Femur (tissue), 1 donor: ENCODE measurements around the gene STK25.
"Not testable (repeated sequence)": the region's sequence is repeated elsewhere in the genome, so short reads cannot be mapped to it uniquely, and the experiment has no call there.

Experiments used
- DNase-seq: peaks from one replicate; pipeline ENCODE4 v3.0.0-alpha.2; 2017

STK25 gene

DNA sequence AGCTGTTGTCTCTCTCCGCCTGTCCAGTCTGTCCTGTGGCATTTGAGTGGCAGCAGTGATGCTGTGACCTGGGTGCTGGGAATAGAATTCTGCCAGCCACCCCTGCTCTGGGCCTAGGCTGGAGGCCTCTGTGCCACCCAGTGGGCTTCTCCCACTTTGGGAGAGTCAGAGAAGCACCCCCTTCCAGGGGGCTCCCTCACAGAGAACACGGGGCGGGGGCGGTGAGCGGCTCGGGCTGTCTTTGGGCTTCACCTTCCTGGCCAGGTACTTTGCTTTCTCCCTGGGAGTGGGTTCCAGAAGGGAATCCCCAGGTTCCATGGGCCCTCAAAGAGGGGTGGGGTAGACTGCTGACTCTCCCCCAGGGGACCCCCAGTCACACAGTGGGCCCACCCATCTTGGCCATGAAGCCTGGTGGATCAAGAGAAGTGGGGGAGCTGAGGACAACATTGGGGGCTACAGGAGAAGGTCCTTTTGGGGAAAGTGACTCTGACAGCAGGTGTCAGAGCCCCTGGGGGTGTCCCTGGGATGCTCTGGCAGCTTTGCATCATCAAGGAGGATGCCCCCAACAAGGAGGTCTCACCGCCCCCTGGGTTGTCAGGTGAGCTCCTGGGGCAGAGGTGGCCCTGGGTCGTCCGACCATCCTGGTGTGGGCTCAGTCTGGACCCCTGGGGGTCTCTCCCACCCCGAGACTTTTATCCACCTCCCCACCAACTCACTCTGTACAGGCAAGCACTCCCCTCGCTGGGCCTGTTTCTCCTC lies 31.4 kb upstream of the STK25 start:
- DNase-seq, result no peak

GRCh38 chr2:241538838-241539615 lies 30.6 kb upstream of the STK25 start:
- no peak for DNase-seq

DNA sequence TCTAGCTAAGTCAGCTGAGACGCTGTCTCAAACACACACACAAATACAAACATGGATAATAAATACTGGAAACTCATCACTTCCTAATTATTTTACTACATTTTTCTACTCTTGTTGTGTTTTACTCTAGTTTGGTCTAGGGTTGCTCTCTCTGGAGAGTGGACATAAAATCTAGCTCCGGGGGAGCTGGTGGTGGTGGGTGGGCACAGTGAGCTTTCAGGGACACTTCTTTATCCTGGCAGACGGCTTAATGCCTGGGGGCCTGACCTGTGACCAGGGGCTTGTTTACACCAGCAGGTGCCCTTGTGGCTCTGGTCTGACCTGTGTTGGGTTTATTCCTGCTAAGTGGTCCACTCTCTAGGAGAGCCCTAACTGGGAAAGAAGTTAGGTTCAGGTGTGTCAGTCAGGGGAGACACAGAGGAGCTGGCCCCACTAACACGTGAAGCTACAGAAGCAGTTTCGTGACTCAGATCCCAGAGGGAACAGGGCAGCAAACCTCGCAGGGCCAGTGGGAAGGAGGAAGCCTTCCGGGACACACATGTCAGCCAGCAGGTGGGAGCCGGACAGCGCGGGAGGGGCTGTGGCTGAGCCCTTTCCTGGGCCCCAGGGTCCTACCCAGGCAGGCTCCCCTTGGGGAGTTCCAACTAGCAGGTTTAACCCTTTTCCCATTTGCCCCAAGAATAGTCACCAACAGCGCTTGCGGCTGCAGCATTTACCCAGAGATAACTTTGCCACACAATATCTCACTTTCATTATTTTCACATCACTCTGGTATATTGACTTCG lies 27.7 kb upstream of the STK25 start:
- no peak for DNase-seq

GRCh38 chr2:241534701-241535375 lies 26.5 kb upstream of the STK25 start:
- no peak for DNase-seq

GRCh38 chr2:241534293-241534692 lies 25.9 kb upstream of the STK25 start:
- no peak for DNase-seq

- DNase-seq, result no peak
Observed at GRCh38 chr2:241532733-241533601, 24.6 kb upstream of the STK25 start.

GRCh38 chr2:241532168-241532567 lies 23.8 kb upstream of the STK25 start:
- DNase-seq, result no peak

- no peak for DNase-seq
Observed at GRCh38 chr2:241531161-241531722, 22.9 kb upstream of the STK25 start.

- DNase-seq, result no peak
Observed at GRCh38 chr2:241530571-241530970, 22.2 kb upstream of the STK25 start.

DNA sequence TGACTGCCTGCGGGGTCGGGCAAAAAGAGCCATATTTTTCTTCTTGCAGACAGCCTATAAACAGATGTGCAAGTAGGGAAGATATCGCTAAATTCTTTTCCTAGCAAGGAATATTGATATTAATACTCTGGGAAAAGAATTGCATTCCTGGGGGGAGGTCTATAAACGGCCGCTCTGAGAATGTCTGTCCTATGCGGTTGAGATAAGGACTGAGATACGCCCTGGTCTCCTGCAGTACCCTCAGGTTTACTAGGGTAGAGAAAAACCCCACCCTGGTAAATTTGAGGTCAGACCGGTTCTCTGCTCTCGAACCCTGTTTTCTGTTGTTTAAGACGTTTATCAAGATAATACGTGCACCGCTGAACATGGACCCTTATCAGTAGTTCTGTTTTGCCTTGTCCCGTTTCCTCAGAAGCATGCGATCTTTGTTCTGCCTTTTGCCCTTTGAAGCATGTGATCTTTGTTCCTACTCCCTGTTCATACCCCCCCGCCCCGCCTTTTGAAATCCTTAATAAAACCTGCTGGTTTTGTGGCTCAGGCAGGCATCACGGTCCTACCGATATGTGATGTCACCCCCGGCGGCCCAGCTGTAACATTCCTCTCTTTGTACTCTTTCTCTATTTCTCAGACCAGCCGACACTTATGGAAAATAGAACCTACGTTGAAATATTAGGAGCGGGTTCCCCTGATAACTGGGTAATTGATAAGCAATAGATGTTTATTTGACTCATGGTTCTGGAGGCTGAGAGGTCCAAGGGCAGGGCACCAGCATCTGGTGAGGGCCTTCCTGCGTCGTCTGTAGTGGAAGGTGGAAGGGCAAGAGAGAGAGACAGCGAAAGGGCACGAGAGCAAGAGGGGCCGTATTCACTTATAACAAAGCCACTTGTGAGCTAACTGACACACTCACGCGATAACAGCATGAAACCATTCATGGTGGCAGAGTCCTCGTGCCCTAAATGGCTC lies 17.7 kb upstream of the STK25 start:
- DNase-seq, result not testable (repeated sequence)

DNA sequence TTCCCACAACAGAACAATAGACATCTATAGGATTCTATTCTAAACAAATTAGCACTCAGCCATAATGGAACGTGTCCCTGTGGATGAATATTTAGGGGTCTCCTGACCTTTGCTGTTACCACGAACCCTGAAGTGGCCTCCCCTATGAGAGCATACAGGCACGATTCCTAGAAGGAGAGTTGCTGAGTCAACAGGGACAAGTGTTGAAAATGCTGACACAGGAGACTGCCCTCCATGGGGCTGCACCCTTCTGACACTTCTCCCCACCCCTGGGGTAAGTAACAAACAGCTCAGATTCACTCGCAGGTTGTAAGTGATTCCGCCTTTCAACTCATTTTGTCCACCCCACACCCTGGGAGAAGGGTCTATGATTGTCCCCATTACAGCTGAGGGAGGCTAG lies 14.1 kb upstream of the STK25 start:
- DNase-seq, result no peak

DNA sequence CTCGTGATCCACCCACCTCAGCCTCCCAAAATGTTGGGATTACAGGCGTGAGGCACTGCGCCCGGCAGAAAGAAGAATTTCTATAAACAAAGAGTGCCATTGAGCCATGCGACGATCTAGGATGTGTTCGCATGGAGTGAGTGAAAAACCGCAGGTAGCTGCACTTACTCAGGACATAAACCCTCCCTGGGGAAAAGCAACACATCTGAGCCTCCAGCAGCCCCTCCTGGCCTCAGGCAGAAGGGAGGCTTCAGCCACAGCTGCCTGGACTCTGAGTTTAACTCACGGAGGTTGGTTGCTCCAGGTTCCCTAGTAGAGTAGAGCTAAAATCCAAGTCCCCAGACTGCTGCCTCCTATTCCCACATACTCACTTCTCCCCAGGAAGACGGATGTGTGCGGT lies 11.3 kb upstream of the STK25 start:
- no peak for DNase-seq

DNA sequence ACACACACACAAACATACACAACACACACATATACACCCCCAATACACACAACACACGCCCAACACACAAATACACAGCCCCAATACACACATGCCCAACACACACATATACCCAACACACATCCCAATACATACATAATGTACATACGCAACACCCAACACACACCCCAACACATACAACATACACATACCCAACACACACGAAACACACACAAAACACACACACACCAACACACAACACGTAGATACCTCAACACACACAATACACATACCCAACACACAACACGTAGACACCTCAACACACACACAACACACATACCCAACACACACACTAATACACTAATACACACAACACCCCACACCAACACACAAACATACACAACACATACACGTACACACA lies 8.9 kb upstream of the STK25 start:
- no peak for DNase-seq

- DNase-seq, result peak; percentile 16
Observed at GRCh38 chr2:241516520-241516965, 8.2 kb upstream of the STK25 start.

GRCh38 chr2:241514986-241515737 lies 6.8 kb upstream of the STK25 start:
- no peak for DNase-seq

DNA sequence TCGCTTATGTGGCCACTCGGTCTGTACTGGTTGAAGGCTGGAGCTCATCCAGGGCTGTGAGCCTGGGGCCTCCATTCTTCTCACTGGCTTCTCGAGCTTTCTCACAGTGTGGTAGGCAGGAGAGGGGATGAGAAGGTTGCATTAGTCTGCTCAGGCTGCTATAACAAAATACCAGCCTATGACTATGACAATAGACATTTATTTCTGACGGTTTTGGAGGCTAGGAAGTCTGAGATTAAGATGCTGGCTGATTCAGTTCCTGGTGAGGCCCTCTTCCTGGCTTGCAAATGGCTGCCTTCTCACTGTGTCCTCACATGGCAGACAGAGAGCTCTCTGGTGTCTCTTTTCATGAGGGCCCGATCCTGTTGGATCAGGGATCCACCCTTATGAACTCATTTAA lies 6.2 kb upstream of the STK25 start:
- DNase-seq, result no peak

- no peak for DNase-seq
Observed at GRCh38 chr2:241511091-241511741, 2.8 kb upstream of the STK25 start.

- peak; percentile 35 for DNase-seq
Observed at GRCh38 chr2:241509155-241509784, 886 bp upstream of the STK25 start.
